Adrenal gland (tissue), 5 donors: ENCODE results near the gene DYNC1I1.

Experiments used
- CTCF ChIP-seq, 6 experiments: fragments of 450-650 bp in 4 of 6; fragments of 200-600 bp in 2 of 6; sonication (generic) in 1 of 6; IDR thresholded peaks; 1 replicate in 5 of 6; 2 replicates in 1 of 6; pipeline versions ENCODE4 v1.5.1 to v1.8.0; 2016 to 2021; ENCODE audit warnings: antibody characterized with exemption in 6 of 6, mild to moderate bottlenecking in 2 of 6, moderate library complexity in 1 of 6
- POLR2A ChIP-seq, 2 donors: fragments of 450-650 bp; IDR thresholded peaks; one replicate each; pipeline ENCODE4 v1.6.1; 2017; ENCODE audit warnings: antibody characterized with exemption in 2 of 2, mild to moderate bottlenecking in 2 of 2, moderate library complexity in 1 of 2
- donor health status: DM: no; HTN: no; CAD: no.

- TF ChIP-seq CTCF (IDR thresholded peaks at IDR 0.05) (no peak), POLR2A (IDR thresholded peaks at IDR 0.05) (no peak)
Observed at GRCh38 chr7:95777269-95777668, 4.9 kb downstream of the DYNC1I1 start.
